GM19025 (cell line): ENCODE measurements around the gene EIF2AK3.
"Not testable (repeated sequence)": the region's sequence is repeated elsewhere in the genome, so short reads cannot be mapped to it uniquely, and the experiment has no call there.

Source experiments
- ATAC-seq: cut with Tn5 transposase; IDR thresholded peaks from one replicate; pipeline ENCODE4 v1.9.1; 2021; ENCODE audit warnings: mild to moderate bottlenecking, low read depth, moderate library complexity; ENCODE audit not compliant: unreplicated experiment

Gene EIF2AK3

GRCh38 chr2:88627055-88627855 is at the start of gene EIF2AK3:
Gene EIF2AK3, minus strand, starts transcription at chr2:88627464. Its CDS starts 190 bp downstream, at chr2:88627274.
- ATAC-seq: peak; percentile 85

- ATAC-seq: no peak
These were observed 46.1 kb upstream of the EIF2AK3 start for GRCh38 chr2:88673363-88673762.

GRCh38 chr2:88671786-88672427 is 44.6 kb upstream of the EIF2AK3 start:
- ATAC-seq: no peak

GRCh38 chr2:88669482-88670214 is 42.4 kb upstream of the EIF2AK3 start:
- peak; percentile 78 for ATAC-seq

GRCh38 chr2:88668862-88669261 is 41.6 kb upstream of the EIF2AK3 start:
- ATAC-seq: no peak

GRCh38 chr2:88667219-88667618 is 40.0 kb upstream of the EIF2AK3 start:
- no peak for ATAC-seq

- ATAC-seq: no peak
These were observed 39.3 kb upstream of the EIF2AK3 start for GRCh38 chr2:88666576-88666975.

GRCh38 chr2:88660622-88661021 is 33.4 kb upstream of the EIF2AK3 start:
- ATAC-seq: no peak

- ATAC-seq: no peak
These were observed 32.3 kb upstream of the EIF2AK3 start for GRCh38 chr2:88659538-88659915.

- no peak for ATAC-seq
These were observed 31.7 kb upstream of the EIF2AK3 start for GRCh38 chr2:88658881-88659537.

- no peak for ATAC-seq
These were observed 31.1 kb upstream of the EIF2AK3 start for GRCh38 chr2:88658326-88658725.

- no peak for ATAC-seq
These were observed 29.9 kb upstream of the EIF2AK3 start for GRCh38 chr2:88657131-88657530.

- ATAC-seq: no peak
These were observed 29.4 kb upstream of the EIF2AK3 start for GRCh38 chr2:88656690-88657089.

GRCh38 chr2:88654714-88655113 is 27.4 kb upstream of the EIF2AK3 start:
- no peak for ATAC-seq

- no peak for ATAC-seq
These were observed 24.4 kb upstream of the EIF2AK3 start for GRCh38 chr2:88651646-88652045.

- not testable (repeated sequence) for ATAC-seq
These were observed 18.1 kb upstream of the EIF2AK3 start for GRCh38 chr2:88645291-88645882.

GRCh38 chr2:88642278-88642677 is 15.0 kb upstream of the EIF2AK3 start:
- ATAC-seq: no peak

- ATAC-seq: no peak
These were observed 14.1 kb upstream of the EIF2AK3 start for GRCh38 chr2:88641330-88641729.

GRCh38 chr2:88639865-88640264 is 12.6 kb upstream of the EIF2AK3 start:
- no peak for ATAC-seq

- no peak for ATAC-seq
These were observed 11.5 kb upstream of the EIF2AK3 start for GRCh38 chr2:88638743-88639142.
